Hypothalamus (tissue), 51 donors: ENCODE data around the gene TLL2.
A peak's percentile ranks its signal among the peaks of the same experiment; 100 is the strongest.

Source experiments
- DNase-seq, 51 donors: peaks; one replicate each; lab custom pipeline; 2025; lab: John Stamatoyannopoulos, UW

Gene TLL2

DNA sequence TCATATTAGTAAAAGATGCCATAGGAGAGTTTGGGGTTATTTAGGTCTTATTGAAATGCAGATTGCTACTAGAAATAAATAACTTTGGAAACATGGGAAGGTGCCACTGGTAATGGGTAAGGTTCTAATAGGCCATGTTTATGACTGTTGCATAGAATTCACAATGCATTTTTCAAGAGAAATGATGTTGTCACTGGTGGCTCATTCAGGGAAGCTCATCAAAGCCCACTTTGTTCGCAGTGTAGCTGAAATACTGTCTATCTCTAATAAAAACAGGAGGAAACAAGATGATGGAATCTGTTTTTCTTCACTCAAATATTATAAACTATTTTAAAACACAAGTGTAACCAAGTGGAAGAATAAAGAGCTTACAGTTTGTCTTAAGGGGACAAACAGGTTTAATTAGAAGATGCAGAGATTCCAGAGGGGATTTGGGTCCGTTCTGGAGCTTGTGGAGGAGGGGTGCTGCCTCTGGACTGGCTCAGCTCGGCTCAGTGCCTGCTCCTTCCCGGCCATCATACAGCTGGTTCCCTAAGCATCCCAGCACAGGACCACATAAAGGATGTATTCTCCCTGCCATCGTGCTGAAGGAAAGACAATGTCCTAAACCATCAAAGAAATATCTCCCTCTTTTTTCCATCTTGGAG is 175.3 kb downstream of the TLL2 start:
- peak in 12 of 51 donors; percentile 9 to 71 (median 18) for DNase-seq

DNA sequence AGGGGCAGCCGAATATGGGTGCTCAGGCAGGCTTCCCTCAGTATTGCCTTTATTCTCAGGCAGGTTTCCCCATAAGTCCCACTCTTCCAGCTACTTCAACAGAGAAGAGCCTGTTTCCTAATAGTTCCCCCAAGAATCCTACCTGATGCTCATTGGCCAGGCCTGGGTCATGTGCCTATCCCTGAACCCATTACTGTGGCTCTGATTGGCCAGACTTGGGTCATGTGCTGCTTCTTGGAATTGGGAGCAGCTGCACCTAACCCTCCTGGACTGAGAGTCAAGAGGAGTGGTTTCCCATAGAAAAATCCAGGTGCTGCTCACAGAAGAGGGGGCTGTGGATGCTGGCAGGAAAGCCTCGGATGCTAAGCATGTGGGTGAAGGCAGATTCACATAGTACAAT is 176.6 kb downstream of the TLL2 start:
- DNase-seq, result no peak

DNA sequence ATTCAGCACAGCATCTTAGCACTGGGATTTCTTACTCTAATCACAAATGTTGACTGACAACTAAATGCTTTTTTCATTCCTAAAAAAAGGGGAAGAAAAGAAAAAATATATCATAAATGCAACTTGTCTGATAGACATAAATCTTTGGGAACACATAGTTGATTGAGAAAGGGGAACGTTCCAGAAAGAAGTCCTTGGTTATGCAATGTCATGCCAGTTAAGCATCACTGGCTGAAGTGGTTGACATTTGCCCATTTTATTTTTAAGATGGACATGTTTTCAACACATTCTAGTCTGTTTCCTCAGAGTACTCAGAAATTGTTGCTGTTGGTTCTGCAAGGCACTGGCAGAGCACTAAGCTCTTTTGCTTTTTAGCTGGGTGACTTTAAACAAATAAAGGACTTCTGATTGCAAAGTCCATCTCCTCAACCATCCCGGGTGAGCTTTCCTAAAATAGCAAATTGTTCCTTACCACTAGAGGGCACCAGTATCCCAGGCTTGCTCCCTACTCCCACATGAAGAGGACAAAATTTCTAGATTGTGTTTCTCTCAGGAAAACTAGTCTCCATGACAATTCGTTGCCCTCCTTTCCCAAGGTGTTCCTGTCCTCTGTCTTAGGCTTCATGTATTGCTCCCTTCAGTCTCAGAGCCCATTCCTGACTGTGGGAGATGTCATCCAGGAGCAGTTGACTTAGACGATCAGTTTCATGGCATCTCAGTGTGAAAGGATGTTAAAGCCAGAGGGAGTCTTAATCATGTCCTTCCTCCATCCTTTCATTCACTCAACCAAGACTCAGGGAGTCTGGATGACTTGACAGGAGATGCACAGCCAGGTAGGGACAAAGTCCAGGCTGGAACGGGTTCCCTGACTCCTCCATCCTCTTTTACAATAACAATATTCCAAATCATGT is 178.9 kb downstream of the TLL2 start:
- DNase-seq, result peak in 16 of 51 donors; percentile 6 to 72 (median 16)

DNA sequence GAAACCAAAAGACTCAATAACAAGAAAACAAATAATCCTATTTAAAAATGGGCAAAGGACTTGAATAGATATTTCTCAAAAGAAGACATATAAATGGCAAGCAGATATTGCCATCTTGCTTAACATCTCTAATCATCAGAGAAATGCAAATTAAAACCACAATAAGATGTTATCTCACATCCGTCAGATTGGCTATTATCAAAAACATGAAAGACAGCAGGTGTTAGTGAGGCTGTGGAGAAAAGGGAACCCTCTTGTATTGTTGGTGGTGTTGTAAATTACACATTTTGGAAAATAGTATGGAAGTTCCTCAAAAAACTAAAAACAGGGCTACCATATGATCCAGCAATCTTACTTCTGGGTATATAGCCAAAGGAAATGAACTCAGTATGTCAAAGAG is 180.6 kb downstream of the TLL2 start:
- no peak for DNase-seq

DNA sequence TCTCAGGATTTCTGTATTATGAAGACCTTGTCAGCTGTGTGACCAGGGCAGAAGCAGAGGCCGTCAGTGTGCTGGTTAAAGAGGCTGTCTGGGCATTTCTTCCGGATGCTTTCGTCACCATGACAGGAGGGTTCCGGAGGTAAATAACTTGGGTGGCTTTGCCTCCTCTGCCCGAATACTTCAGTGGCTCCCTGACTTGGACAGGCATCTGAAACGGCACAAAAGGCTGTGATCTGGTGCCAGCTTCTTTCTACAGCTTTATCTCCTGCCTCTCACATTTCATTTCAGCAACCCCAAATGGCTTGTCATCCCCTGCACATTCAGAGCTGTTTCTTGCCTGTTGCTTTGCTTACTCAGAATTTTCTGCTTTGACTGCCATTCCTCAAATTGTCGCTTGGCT is 186.3 kb downstream of the TLL2 start:
- no peak for DNase-seq

DNA sequence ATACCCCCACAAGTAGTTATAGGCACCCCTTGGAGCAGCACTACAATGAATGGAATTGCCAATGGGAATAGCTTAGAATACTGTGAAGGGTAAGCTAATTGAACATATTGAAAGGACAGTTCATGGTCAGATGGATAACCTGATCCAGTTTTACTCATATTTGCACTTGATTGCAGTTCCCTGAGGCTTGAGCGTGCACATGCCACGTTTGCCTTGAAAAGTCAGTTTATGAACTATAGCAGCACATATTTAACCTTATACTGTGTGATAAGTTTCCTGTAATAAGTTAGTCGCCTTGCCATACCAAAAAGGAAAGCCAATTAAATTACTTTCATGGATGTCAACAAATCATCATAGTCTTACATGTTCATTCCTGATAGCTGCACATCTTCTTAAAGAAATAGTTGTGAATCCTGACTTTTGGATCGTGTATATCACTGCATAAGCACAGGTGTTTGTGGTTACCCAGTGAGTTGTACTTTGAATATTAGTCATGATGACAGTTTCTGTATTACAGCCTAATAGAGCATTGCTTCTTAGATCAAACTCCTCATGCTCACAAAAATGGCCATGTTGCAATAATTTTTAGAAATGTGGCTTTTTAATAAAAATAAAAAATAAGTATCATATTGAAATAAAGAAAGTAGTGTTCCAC is 187.9 kb downstream of the TLL2 start:
- no peak for DNase-seq

DNA sequence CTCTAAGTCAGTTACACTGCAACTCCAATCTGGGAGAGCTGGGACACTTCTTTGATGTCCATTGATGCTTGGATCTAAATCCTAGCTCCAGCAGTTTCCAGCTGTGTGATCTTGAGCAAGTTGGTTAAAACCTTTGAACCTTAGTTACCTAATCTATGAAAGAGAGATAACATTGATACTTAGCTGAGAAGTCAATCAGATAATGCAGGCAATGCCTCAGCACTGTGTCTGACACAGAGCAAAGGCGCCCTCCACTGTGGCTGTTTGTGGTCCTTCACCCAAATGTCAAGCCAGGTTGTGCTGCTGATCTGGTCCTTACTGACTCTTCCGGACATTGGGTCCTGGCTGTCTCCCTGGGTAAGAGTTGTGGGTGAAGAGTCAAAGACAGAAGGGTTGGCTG is 189.3 kb downstream of the TLL2 start:
- no peak for DNase-seq

DNA sequence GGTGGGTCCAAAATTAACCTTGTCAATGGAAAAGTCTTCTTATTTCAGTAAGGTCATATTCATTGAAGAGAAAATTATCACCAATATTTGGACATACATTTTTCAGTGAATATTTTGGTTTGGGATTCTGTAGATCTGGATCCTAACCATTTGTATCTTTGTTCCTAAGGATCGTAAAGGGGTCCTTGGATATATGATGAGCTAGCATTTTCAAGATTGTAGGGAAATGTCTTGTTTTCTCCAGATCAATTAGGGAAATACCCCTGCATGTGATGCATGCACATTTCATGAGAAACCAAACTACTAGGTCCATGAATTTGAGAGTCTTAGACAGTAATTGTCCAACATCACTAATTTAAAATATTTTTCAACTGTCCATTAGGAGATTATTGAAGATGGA is 191.5 kb downstream of the TLL2 start:
- DNase-seq, result no peak

DNA sequence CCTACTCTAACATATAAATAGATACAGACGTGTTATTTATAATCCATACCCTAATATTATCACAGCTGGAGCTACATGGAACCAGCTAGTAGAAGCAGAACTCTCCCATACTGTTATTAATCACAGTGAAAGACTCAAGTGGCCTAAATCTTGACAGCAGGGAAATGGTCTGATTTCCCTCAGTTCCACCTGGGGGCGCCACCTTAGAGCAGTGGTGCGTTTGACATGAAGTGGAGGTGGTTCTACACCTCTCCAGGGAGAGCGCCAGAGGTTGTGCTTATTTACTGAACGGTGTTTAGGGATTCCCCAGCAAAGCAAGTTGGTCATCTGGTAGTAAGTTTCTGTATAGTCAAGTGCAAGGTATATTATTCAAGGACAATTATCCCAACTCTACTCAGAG is 191.9 kb downstream of the TLL2 start:
- no peak for DNase-seq

DNA sequence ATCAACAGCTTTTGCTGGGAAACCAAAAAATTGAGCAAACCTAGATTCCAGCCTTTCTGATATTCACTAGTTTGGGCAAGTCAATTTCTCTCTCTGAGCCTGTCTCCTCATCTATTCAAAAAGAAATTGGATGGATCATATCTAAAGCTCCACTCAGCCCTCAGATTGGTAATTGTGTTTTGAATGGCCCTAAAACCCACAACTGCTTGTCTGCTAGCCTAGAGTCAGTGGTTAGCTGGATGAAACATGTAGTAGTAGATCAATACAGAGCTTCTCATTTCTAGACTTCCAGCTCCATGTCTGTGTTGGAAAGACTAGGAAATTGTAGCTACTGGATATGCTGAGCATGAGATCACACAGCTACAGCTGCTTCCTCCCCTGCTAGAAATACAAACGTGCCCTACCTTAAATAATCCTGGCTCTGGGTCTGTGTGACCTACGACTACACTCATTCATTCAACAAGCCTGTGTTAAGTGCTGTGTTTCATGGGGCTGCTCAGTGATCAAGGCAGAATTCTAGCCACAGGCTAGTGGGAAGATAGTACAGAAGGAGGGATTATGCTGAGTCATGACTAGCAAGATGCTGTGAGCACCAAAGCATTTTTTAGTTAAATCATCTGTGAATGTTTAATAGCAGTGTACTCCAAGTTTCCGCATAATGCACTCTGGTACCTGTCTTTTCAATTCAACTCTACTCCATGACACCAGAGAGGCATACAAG is 193.8 kb downstream of the TLL2 start:
- DNase-seq, result no peak

DNA sequence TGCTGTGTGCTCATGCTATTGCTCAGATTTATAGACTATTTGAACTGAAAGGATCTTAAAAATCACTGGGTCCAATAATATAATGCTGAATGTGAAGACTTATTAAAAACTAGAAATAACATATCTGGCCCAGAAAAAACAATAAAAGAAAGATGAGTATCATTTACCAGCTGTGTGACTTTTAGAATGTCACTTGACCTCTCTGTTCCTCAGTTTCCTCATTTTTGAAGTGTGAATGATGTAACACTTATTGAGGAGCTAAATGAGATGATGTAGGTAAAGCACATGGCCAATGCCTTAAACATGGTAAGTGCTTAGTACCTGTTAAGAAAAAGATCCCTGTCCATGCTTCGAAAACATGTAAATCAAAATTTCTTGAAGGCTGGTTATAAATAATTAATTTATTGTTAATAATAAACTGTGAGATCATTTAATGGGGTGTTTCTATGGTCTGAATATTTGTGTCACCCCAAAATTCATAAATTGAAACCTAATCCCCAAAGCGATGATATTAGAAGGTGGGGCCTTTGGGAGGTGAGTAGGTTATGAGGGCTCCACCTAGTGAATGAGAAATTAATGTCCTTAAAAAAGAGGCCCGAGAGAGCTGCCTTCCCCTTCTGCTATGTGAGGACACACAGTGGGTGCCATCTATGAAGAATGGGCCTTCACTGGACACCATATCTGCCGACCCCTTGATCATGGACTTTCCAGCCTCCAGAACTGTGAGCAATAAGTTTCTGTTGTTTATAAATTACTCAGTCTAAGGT is 196.5 kb downstream of the TLL2 start:
- no peak for DNase-seq
